ENCODE measurements around the gene TUBGCP2. TPM values are rescaled to one million over a fixed set of nuclear protein-coding genes. Genes with fewer than 3 reads are reported as not detected.

The TUBGCP2 gene
- total RNA-seq, 1 experiment from 2014 or later: 75.1 TPM

GRCh38 chr10:133314911-133315310, 6.2 kb upstream of the TUBGCP2 start:
- intact Hi-C loops (cut with micrococcal nuclease; ENCODE audit: unreplicated experiment): no loop called here
- Histone ChIP-seq H3K4me1 (ENCODE audit: insufficient read depth, low read length, poor library complexity, severe bottlenecking) (no peaks in the 10 kb centered on the region), H3K27me3 (replicated peaks; ENCODE audit: insufficient read depth, low read depth, low read length, poor library complexity) (no peaks in the 10 kb centered on the region), H3K27ac (ENCODE audit: low read depth, low read length, poor library complexity, severe bottlenecking) (no peak overlapping the region), H3K36me3 (ENCODE audit: insufficient read depth, low read length, poor library complexity, severe bottlenecking) (peaks cover 13% of the 10 kb centered on the region), H3K9me3 (ENCODE audit: low read depth, low read length, poor library complexity, severe bottlenecking) (no peaks in the 10 kb centered on the region), H3K4me3 (ENCODE audit: low read depth, low read length, poor library complexity, severe bottlenecking) (no peak overlapping the region)
- TF ChIP-seq CTCF (conservative IDR thresholded peaks at IDR 0.05; ENCODE audit: low read depth, low read length) (no peak), EZH2 (IDR thresholded peaks at IDR 0.05; ENCODE audit: borderline replicate concordance, low read depth, low read length, poor library complexity, severe bottlenecking) (no peak)
- POLR2A ChIA-PET (ENCODE audit: low non-redundant PET): no interaction called here
- no peak for DNase-seq (ENCODE audit: low spot score)
- CTCF ChIA-PET: no interaction called here
- no TSS peak for BruUV-seq (replicated peaks)

- Histone ChIP-seq H3K27ac (ENCODE audit: low read depth, low read length, poor library complexity, severe bottlenecking) (no peak overlapping the region), H3K4me1 (ENCODE audit: insufficient read depth, low read length, poor library complexity, severe bottlenecking) (peaks cover 3% of the 10 kb centered on the region), H3K9me3 (ENCODE audit: low read depth, low read length, poor library complexity, severe bottlenecking) (no peaks in the 10 kb centered on the region), H3K27me3 (replicated peaks; ENCODE audit: insufficient read depth, low read depth, low read length, poor library complexity) (no peaks in the 10 kb centered on the region), H3K36me3 (ENCODE audit: insufficient read depth, low read length, poor library complexity, severe bottlenecking) (peaks cover 14% of the 10 kb centered on the region), H3K4me3 (ENCODE audit: low read depth, low read length, poor library complexity, severe bottlenecking) (no peak overlapping the region)
- no peak for TF ChIP-seq CTCF (conservative IDR thresholded peaks at IDR 0.05; ENCODE audit: low read depth, low read length)
- TF ChIP-seq EZH2 (IDR thresholded peaks at IDR 0.05; ENCODE audit: borderline replicate concordance, low read depth, low read length, poor library complexity, severe bottlenecking): no peak
- no TSS peak for BruUV-seq (replicated peaks)
- ChIA-PET POLR2A (ENCODE audit: low non-redundant PET) (no interaction called here), CTCF (no interaction called here)
- intact Hi-C loops (cut with micrococcal nuclease; ENCODE audit: unreplicated experiment): no loop called here
- no peak for DNase-seq (ENCODE audit: low spot score)
Measured at GRCh38 chr10:133313192-133313591, 4.5 kb upstream of the TUBGCP2 start.

DNA sequence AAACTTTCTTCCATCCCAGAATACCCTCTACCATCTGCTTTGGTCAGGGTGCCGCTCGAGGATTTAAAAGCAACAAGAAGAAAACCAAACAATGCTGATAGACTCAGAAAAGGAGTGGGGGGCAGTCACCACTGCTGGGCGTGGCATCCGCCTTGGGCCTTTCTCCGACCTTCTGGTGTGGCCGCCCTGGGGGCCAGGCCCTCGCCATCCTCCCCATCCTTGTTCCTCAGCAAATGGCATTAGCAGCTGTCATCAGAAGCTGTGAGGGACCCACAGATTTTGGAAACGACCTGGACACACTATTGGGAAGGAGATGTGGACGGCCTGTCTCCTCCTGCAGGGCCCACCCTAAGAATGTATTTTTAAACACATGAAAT, 4.1 kb upstream of the TUBGCP2 start:
- H3K9me3 ChIP-seq (ENCODE audit: low read depth, low read length, poor library complexity, severe bottlenecking): no peaks in the 10 kb centered on the region
- DNase-seq (ENCODE audit: low spot score): no peak
- H3K27ac ChIP-seq (ENCODE audit: low read depth, low read length, poor library complexity, severe bottlenecking): no peak overlapping the region
- no peak overlapping the region for H3K4me3 ChIP-seq (ENCODE audit: low read depth, low read length, poor library complexity, severe bottlenecking)
- H3K27me3 ChIP-seq (replicated peaks; ENCODE audit: insufficient read depth, low read depth, low read length, poor library complexity): no peaks in the 10 kb centered on the region
- ChIA-PET CTCF (no interaction called here), POLR2A (ENCODE audit: low non-redundant PET) (no interaction called here)
- H3K36me3 ChIP-seq (ENCODE audit: insufficient read depth, low read length, poor library complexity, severe bottlenecking): peaks cover 14% of the 10 kb centered on the region
- peaks cover 3% of the 10 kb centered on the region for H3K4me1 ChIP-seq (ENCODE audit: insufficient read depth, low read length, poor library complexity, severe bottlenecking)
- TF ChIP-seq EZH2 (IDR thresholded peaks at IDR 0.05; ENCODE audit: borderline replicate concordance, low read depth, low read length, poor library complexity, severe bottlenecking) (no peak), CTCF (conservative IDR thresholded peaks at IDR 0.05; ENCODE audit: low read depth, low read length) (no peak)
- BruUV-seq (replicated peaks): no TSS peak
- intact Hi-C loops (cut with micrococcal nuclease; ENCODE audit: unreplicated experiment): no loop called here

Measured in A673 (cell line).